Upper lobe of left lung (tissue), 4 donors: ENCODE results near the gene MAD1L1.

Experiments
- EP300 ChIP-seq, 4 donors: sonication (generic); formaldehyde crosslinking; IDR thresholded peaks; one replicate each; pipeline ENCODE4 v1.5.1; 2017; ENCODE audit warnings: antibody characterized with exemption in 4 of 4, control low read depth in 2 of 4
- POLR2AphosphoS5 ChIP-seq, 2 donors: sonication (generic); formaldehyde crosslinking; IDR thresholded peaks; one replicate each; pipeline ENCODE4 v1.5.1; 2017; ENCODE audit warnings: antibody characterized with exemption in 2 of 2
- TF ChIP-seq, protein P1 (sequence below), 6 experiments: fragments of 450-650 bp in 4 of 6; fragments of 200-600 bp in 2 of 6; sonication (generic) in 2 of 6; IDR thresholded peaks; one replicate each; pipeline ENCODE4 v1.5.1; 2016 to 2019; ENCODE audit warnings: antibody characterized with exemption in 6 of 6

DNA sequence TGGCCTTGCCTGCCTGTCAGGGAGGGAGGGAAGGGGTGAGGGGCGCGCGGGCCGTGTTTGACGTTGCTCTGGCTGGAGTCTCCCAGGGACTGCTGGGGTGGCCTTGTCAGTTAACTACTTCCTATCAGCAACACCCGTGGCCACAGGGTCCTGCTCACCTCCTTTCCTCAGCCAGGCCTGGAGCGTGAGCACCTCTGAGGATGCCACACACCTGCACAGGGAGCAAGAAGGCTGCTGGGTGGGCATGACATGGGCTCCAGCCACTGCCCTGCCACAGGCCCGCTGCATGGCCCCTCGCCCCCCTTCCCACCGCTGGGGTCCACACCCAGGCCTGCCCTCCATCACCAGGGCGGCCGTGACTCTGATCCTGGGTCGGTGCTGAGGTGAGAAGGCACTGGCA, 350.3 kb downstream of the MAD1L1 start:
- TF ChIP-seq, protein P1, sequence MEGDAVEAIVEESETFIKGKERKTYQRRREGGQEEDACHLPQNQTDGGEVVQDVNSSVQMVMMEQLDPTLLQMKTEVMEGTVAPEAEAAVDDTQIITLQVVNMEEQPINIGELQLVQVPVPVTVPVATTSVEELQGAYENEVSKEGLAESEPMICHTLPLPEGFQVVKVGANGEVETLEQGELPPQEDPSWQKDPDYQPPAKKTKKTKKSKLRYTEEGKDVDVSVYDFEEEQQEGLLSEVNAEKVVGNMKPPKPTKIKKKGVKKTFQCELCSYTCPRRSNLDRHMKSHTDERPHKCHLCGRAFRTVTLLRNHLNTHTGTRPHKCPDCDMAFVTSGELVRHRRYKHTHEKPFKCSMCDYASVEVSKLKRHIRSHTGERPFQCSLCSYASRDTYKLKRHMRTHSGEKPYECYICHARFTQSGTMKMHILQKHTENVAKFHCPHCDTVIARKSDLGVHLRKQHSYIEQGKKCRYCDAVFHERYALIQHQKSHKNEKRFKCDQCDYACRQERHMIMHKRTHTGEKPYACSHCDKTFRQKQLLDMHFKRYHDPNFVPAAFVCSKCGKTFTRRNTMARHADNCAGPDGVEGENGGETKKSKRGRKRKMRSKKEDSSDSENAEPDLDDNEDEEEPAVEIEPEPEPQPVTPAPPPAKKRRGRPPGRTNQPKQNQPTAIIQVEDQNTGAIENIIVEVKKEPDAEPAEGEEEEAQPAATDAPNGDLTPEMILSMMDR (IDR thresholded peaks at IDR 0.05) = no peak
- TF ChIP-seq POLR2AphosphoS5 (IDR thresholded peaks at IDR 0.05) (no peak), EP300 (IDR thresholded peaks at IDR 0.05) (no peak)
